HCT116 (cell line): ENCODE results near the gene TBC1D14. TPM values are rescaled to one million over a fixed set of nuclear protein-coding genes. Genes with fewer than 3 reads are reported as not detected.

Experiments
- ATAC-seq: fragments of 200-7000 bp; cut with Tn5 transposase; 2 replicates; pipeline ENCODE4 v1.9.1; 2020; ENCODE audit warnings: mild to moderate bottlenecking, moderate library complexity
- BruUV-seq: library from RNA; stranded (reverse); fragments of 400-500 nt; replicated peaks from 2 replicates; lab custom pipeline; 2021; lab: Mats Ljungman, UMichigan
- CTCF ChIA-PET: fragments of 300-600 bp; sonication (Branson Sonifier 250); formaldehyde crosslinking; loops from one replicate; lab custom pipeline; 2021; ENCODE audit warnings: antibody characterized with exemption; lab: Charles Lee
- POLR2A ChIA-PET: fragments of 300-600, 350-600 bp; sonication (Branson Sonifier 250); formaldehyde crosslinking; loops from one replicate; lab custom pipeline; 2021; ENCODE audit warnings: antibody characterized with exemption; lab: Charles Lee
- RAD21 ChIA-PET, 2 experiments: fragments of 300-600 bp; sonication (Branson Sonifier 250); formaldehyde crosslinking; loops; one replicate each; lab custom pipeline; 2023; ENCODE audit warnings: low total read pairs in 2 of 2; ENCODE audit not compliant: uncharacterized antibody in 2 of 2, unreplicated experiment in 2 of 2, low non-redundant PET in 1 of 2; lab: Charles Lee
- DNase-seq: peaks from one replicate; pipeline ENCODE4 v3.0.0-alpha.2; 2010; ENCODE audit warnings: low read depth, low spot score
- H2AFZ ChIP-seq: fragments of 200-600 bp; shearing (Covaris generic), sonication (generic); 2 replicates; pipeline ENCODE4 v1.6.1; 2017; ENCODE audit warnings: low read depth, mixed run types, mixed read lengths, antibody characterized with exemption, low read length; ENCODE audit not compliant: poor library complexity, severe bottlenecking
- H3K27ac ChIP-seq: 2 replicates; pipeline ENCODE4 v1.5.1; 2012; ENCODE audit warnings: low read depth, low read length
- H3K27me3 ChIP-seq: fragments of 200-600 bp; sonication (generic); 2 replicates; pipeline ENCODE4 v1.6.1; 2016; ENCODE audit warnings: mixed run types, low read length, mixed read lengths; ENCODE audit not compliant: insufficient read depth
- H3K36me3 ChIP-seq, 2 experiments: fragments of 200-500 bp in 1 of 2; fragments of 200-600 bp in 1 of 2; sonication (Bioruptor generic) in 1 of 2; sonication (generic) in 1 of 2; 2 replicates each; pipeline versions ENCODE4 v1.5.1 to v1.6.1; 2014 to 2016; ENCODE audit warnings: low read length in 2 of 2, inconsistent platforms in 1 of 2, mixed read lengths in 1 of 2, mixed run types in 1 of 2; ENCODE audit not compliant: insufficient read depth in 2 of 2, control insufficient read depth in 1 of 2
- H3K4me1 ChIP-seq, 2 experiments: fragments of 200-600 bp in 1 of 2; sonication (generic) in 1 of 2; 2 replicates each; pipeline versions ENCODE4 v1.5.1 to v1.6.1; 2012 to 2017; ENCODE audit warnings: low read length in 2 of 2, inconsistent platforms in 1 of 2, mild to moderate bottlenecking in 1 of 2, mixed read lengths in 1 of 2, mixed run types in 1 of 2, moderate library complexity in 1 of 2; ENCODE audit not compliant: insufficient read depth in 2 of 2, control insufficient read depth in 1 of 2
- H3K4me2 ChIP-seq: fragments of 200-600 bp; sonication (generic); 2 replicates; pipeline ENCODE4 v1.6.1; 2017; ENCODE audit warnings: mixed run types, low read length, mixed read lengths
- H3K4me3 ChIP-seq, 2 experiments: fragments of 200-600 bp in 1 of 2; sonication (generic) in 1 of 2; replicated peaks in 1 of 2; 2 replicates each; pipeline ENCODE4 v1.5.1; 2011 to 2016; ENCODE audit warnings: low read length in 2 of 2, control low read depth in 1 of 2, low read depth in 1 of 2, mild to moderate bottlenecking in 1 of 2, mixed read lengths in 1 of 2, mixed run types in 1 of 2
- H3K79me2 ChIP-seq: fragments of 200-600 bp; sonication (generic); 2 replicates; pipeline ENCODE4 v1.6.1; 2017; ENCODE audit warnings: mild to moderate bottlenecking, mixed run types, low read length, moderate library complexity, mixed read lengths; ENCODE audit not compliant: insufficient read depth
- H3K9ac ChIP-seq: fragments of 200-600 bp; sonication (generic); 2 replicates; pipeline ENCODE4 v1.6.1; 2016; ENCODE audit warnings: low read length, mixed read lengths
- H3K9me2 ChIP-seq: fragments of 200-600 bp; sonication (generic), shearing (Covaris generic); 2 replicates; pipeline ENCODE4 v1.6.1; 2017; ENCODE audit warnings: mixed run types, mild to moderate bottlenecking, moderate library complexity; ENCODE audit not compliant: insufficient read depth
- H3K9me3 ChIP-seq, 2 experiments: fragments of 200-500 bp in 1 of 2; fragments of 200-600 bp in 1 of 2; sonication (Bioruptor generic) in 1 of 2; sonication (generic) in 1 of 2; 2 replicates each; pipeline ENCODE4 v1.6.1; 2014 to 2017; ENCODE audit warnings: low read length in 2 of 2, mixed read lengths in 2 of 2, inconsistent platforms in 1 of 2, low read depth in 1 of 2, mild to moderate bottlenecking in 1 of 2, mixed run types in 1 of 2, moderate library complexity in 1 of 2; ENCODE audit not compliant: control insufficient read depth in 1 of 2, insufficient read depth in 1 of 2
- H4K20me1 ChIP-seq: fragments of 200-600 bp; sonication (generic), shearing (Covaris generic); 2 replicates; pipeline ENCODE4 v1.6.1; 2017; ENCODE audit warnings: mixed run types, mild to moderate bottlenecking, moderate library complexity; ENCODE audit not compliant: insufficient read depth
- EGR1 ChIP-seq: IDR thresholded peaks from 2 replicates; pipeline ENCODE4 v1.6.1; 2012; ENCODE audit warnings: low read depth
- ELF1 ChIP-seq: IDR thresholded peaks from 2 replicates; pipeline ENCODE4 v1.6.1; 2012; ENCODE audit warnings: low read depth, borderline replicate concordance
- SIN3A ChIP-seq: IDR thresholded peaks from 2 replicates; pipeline ENCODE4 v1.6.1; 2012; ENCODE audit warnings: low read depth
- SP1 ChIP-seq: IDR thresholded peaks from 2 replicates; pipeline ENCODE4 v1.6.1; 2012; ENCODE audit warnings: low read depth
- SRF ChIP-seq: IDR thresholded peaks from 2 replicates; pipeline ENCODE4 v1.6.1; 2012; ENCODE audit warnings: low read depth
- TCF7L2 ChIP-seq: IDR thresholded peaks from 2 replicates; pipeline ENCODE4 v1.7.0; 2011; ENCODE audit warnings: borderline replicate concordance, inconsistent platforms; ENCODE audit not compliant: insufficient read depth, insufficient read length; ENCODE audit errors: extremely low read depth
- YY1 ChIP-seq: IDR thresholded peaks from 2 replicates; pipeline ENCODE4 v1.6.1; 2011; ENCODE audit warnings: low read length, low read depth, moderate library complexity, mild to moderate bottlenecking; ENCODE audit not compliant: insufficient replicate concordance; ENCODE audit errors: extremely low read depth
- intact Hi-C: fragments of 100-400 bp; cut with micrococcal nuclease; formaldehyde crosslinking; loops from 2 replicates; pipeline ENCODE4 v1.10.0; 2022
- total RNA-seq: library from RNA; stranded (reverse); gene quantifications from one replicate; pipeline ENCODE4 v1.2.1, GENCODE V29; 2021; ENCODE audit not compliant: unreplicated experiment
- TF ChIP-seq, protein P1 (sequence below), 3 experiments: fragments of 200-600 bp in 1 of 3; sonication (generic) in 1 of 3; IDR thresholded peaks in 2 of 3; conservative IDR thresholded peaks in 1 of 3; 2 replicates each; pipeline ENCODE4 v1.5.1; 2012 to 2017; ENCODE audit warnings: low read depth in 2 of 3, low read length in 2 of 3, antibody characterized with exemption in 1 of 3, borderline replicate concordance in 1 of 3, control low read depth in 1 of 3, mild to moderate bottlenecking in 1 of 3, mixed read lengths in 1 of 3, mixed run types in 1 of 3, moderate library complexity in 1 of 3; ENCODE audit not compliant: insufficient read depth in 1 of 3
- TF ChIP-seq, protein P2 (sequence below): IDR thresholded peaks from 2 replicates; pipeline ENCODE4 v1.6.1; 2012

TBC1D14 gene
- total RNA-seq, 1 experiment from 2014 or later, result 62.9 TPM

DNA sequence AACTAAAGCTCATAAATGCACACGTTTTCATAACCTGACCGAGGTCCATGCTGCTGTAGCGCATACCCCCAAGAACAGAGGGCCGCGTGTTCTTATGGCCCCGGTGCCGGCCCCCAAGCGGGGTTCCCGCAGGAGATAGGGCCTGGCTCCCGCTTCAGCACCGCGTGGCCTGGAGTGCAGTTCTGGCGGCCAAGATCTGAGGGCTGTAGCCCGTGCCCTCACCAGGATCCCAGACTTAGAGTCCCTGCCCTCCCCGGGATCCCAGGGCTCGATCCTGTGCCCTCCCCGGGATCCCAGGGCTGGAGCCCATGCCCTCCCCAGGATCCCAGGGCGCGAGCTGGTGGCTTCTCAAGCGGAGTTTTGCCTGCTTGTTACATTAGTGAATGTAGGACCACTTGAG lies 159.3 kb downstream of the TBC1D14 start:
- TF ChIP-seq EGR1, result no peak
- TF ChIP-seq SRF, result no peak
- no peak for TF ChIP-seq ELF1
- no peak for TF ChIP-seq SIN3A
- TF ChIP-seq TCF7L2, result peak; percentile 43
- intact Hi-C loops, result loop anchor here (1.0 kb wide), 1 partner anchor 82 kb away; no protein-coding TSS in a partner anchor
- peak overlapping the region; percentile 97 for H3K4me2 ChIP-seq
- H3K27me3 ChIP-seq, result no peaks in the 10 kb centered on the region
- RAD21 ChIA-PET, result no interaction called here
- POLR2A ChIA-PET, result no interaction called here
- no peak overlapping the region for H2AFZ ChIP-seq
- CTCF ChIA-PET, result interaction anchor here (0.8 to 1.9 kb wide), 4 partner anchors 13 to 348 kb away, joined by 3 to 7 read pairs (median 4); partner anchors contain the start of gene TADA2B
- H3K9me3 ChIP-seq, result no peaks in the 10 kb centered on the region
- ATAC-seq, result no peak
- peaks cover 8 to 14% of the 10 kb centered on the region in 2 experiments; a peak in 3 of 4 replicates for H3K36me3 ChIP-seq
- DNase-seq, result no peak
- peaks cover 40% of the 10 kb centered on the region for H3K79me2 ChIP-seq
- peak overlapping the region; percentile 57 for H3K27ac ChIP-seq
- H3K4me3 ChIP-seq, result peak overlapping the region; percentile 74 to 91
- peaks cover 11 to 33% of the 10 kb centered on the region in 2 experiments; a peak in 3 of 4 replicates for H3K4me1 ChIP-seq
- no TSS peak for BruUV-seq
- H3K9ac ChIP-seq, result peak overlapping the region; percentile 81
- no peaks in the 10 kb centered on the region for H4K20me1 ChIP-seq
- no peaks in the 10 kb centered on the region for H3K9me2 ChIP-seq

DNA sequence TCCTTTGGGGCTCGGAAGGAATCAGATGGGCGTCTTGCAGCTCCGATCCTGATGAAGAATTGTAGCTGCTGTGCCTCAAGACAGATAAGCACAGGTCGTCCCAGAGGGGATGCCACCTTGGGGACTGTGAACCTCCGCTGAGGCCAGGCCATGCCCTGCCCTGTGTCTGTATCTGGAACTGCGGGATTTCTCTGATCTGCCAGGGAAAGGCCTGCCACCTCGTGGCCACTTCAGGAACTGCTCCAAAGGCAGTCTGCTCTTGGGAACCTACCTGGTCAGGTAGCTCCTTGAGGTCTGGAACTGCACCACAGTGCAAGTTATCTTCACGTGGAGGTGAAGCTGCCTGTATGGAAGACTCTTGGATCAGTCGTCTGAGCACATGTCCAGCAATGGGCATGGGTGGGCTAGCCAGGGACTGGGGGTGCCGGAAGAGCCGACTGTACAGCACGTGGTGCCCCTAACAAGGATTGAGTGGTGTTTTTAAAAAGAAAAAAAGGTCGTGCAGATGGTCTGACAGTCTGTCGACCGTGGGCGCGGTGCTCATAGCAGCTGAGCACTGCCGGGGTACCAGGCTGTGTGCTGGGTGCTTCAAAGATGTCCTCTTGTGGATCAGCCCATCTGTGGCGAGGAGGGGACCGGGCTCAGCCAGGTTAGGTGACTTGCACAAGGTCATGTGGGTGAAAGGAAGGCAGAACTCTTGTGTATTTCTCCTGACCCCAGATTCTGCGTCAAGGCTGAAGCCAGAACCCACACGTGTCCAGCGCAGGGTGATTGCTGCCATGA lies 161.3 kb downstream of the TBC1D14 start:
- peaks cover 20% of the 10 kb centered on the region for H3K79me2 ChIP-seq
- H3K4me1 ChIP-seq, result peaks cover 11 to 39% of the 10 kb centered on the region in 2 experiments; a peak in 3 of 4 replicates
- H3K4me3 ChIP-seq, result no peak overlapping the region
- RAD21 ChIA-PET, result interaction anchor here (0.8 to 1.0 kb wide), 2 partner anchors 57 to 197 kb away, joined by 3 read pairs; no protein-coding TSS in a partner anchor
- DNase-seq, result peak; percentile 79
- peaks cover 4 to 10% of the 10 kb centered on the region in 2 experiments; a peak in 2 of 4 replicates for H3K36me3 ChIP-seq
- no peak overlapping the region for H3K9ac ChIP-seq
- peak overlapping the region; percentile 96 for H2AFZ ChIP-seq
- intact Hi-C loops, result loop anchor here (1.0 to 5.0 kb wide), 4 partner anchors 97 to 804 kb away; partner anchors contain the start of gene WFS1
- H3K27me3 ChIP-seq, result no peaks in the 10 kb centered on the region
- no peak overlapping the region for H3K27ac ChIP-seq
- H3K9me3 ChIP-seq, result no peaks in the 10 kb centered on the region
- CTCF ChIA-PET, result interaction anchor here (0.6 to 2.6 kb wide), 17 partner anchors 9 to 351 kb away, joined by 3 to 12 read pairs (median 6); partner anchors contain the start of genes TADA2B and TBC1D14
- H3K9me2 ChIP-seq, result no peaks in the 10 kb centered on the region
- POLR2A ChIA-PET, result interaction anchor here (0.6 to 1.0 kb wide), 2 partner anchors 28 to 397 kb away, joined by 3 to 4 read pairs; partner anchors contain the start of gene TADA2B
- peak overlapping the region; percentile 58 for H3K4me2 ChIP-seq
- H4K20me1 ChIP-seq, result no peaks in the 10 kb centered on the region
- no TSS peak for BruUV-seq
- peak; percentile 54 for ATAC-seq
- TF ChIP-seq ELF1 (no peak), SP1 (no peak), TCF7L2 (peak; percentile 86), YY1 (peak; percentile 56), EGR1 (no peak)
- TF ChIP-seq, protein P1, sequence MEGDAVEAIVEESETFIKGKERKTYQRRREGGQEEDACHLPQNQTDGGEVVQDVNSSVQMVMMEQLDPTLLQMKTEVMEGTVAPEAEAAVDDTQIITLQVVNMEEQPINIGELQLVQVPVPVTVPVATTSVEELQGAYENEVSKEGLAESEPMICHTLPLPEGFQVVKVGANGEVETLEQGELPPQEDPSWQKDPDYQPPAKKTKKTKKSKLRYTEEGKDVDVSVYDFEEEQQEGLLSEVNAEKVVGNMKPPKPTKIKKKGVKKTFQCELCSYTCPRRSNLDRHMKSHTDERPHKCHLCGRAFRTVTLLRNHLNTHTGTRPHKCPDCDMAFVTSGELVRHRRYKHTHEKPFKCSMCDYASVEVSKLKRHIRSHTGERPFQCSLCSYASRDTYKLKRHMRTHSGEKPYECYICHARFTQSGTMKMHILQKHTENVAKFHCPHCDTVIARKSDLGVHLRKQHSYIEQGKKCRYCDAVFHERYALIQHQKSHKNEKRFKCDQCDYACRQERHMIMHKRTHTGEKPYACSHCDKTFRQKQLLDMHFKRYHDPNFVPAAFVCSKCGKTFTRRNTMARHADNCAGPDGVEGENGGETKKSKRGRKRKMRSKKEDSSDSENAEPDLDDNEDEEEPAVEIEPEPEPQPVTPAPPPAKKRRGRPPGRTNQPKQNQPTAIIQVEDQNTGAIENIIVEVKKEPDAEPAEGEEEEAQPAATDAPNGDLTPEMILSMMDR (IDR thresholded peaks at IDR 0.05 in 2 of 3, conservative IDR thresholded peaks at IDR 0.05 in 1 of 3; ENCODE audit: borderline replicate concordance in 1 of 3, insufficient read depth in 1 of 3, low read depth in 2 of 3, low read length in 2 of 3), result peak in 2 of 3 experiments; percentile 98; a peak in 4 of 6 replicates
- TF ChIP-seq, protein P2, sequence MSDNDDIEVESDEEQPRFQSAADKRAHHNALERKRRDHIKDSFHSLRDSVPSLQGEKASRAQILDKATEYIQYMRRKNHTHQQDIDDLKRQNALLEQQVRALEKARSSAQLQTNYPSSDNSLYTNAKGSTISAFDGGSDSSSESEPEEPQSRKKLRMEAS, result no peak
